A549 (cell line): ENCODE results near the gene ACBD4. TPM values are rescaled to one million over a fixed set of nuclear protein-coding genes. Genes with fewer than 3 reads are reported as not detected.

Experiments used
- ATAC-seq, 2 experiments: fragments of 200-7000 bp in 1 of 2; fragments of >200 bp in 1 of 2; cut with Nextera tagmentation in 1 of 2; cut with Tn5 transposase in 1 of 2; 3 replicates each; pipeline versions ENCODE4 v1.8.0 to v1.9.1; 2018 to 2020; ENCODE audit warnings: mild to moderate bottlenecking in 1 of 2, moderate library complexity in 1 of 2
- CTCF ChIA-PET: fragments of 300-600 bp; sonication (Branson Sonifier 250); formaldehyde crosslinking; extraction: SDS; loops from one replicate; lab custom pipeline; 2021; ENCODE audit warnings: antibody characterized with exemption, inconsistent platforms; lab: Yijun Ruan, JAX
- POLR2A ChIA-PET: fragments of 350-600 bp; formaldehyde crosslinking; extraction: SDS; loops from one replicate; lab custom pipeline; 2021; ENCODE audit warnings: antibody characterized with exemption, inconsistent platforms; lab: Yijun Ruan, JAX
- DNase-seq, 2 experiments: peaks; one replicate each; pipeline versions ENCODE4 v3.0.0 to v3.0.0-alpha.2; 2011 to 2016; ENCODE audit warnings: low read depth in 1 of 2, low spot score in 1 of 2
- FAIRE-seq: peaks from 2 replicates; lab custom pipeline; 2011; peaks lifted over from hg19 to GRCh38; lab: Jason Lieb, UNC
- H3K27ac ChIP-seq, 2 experiments: fragments of >200 bp; sonication (Bioruptor Twin); formaldehyde crosslinking; 3 replicates each; pipeline ENCODE4 v1.5.1; 2016 to 2017
- H3K4me1 ChIP-seq: fragments of >200 bp; sonication (Bioruptor Twin); formaldehyde crosslinking; 3 replicates; pipeline ENCODE4 v1.6.1; 2016
- H3K4me2 ChIP-seq: fragments of >200 bp; sonication (Bioruptor Twin); formaldehyde crosslinking; 3 replicates; pipeline ENCODE4 v1.6.1; 2016
- H3K4me3 ChIP-seq: fragments of >200 bp; sonication (Bioruptor Twin); formaldehyde crosslinking; 3 replicates; pipeline ENCODE4 v1.5.1; 2016
- H3K9me3 ChIP-seq: fragments of >200 bp; sonication (Bioruptor Twin); formaldehyde crosslinking; 3 replicates; pipeline ENCODE4 v1.6.1; 2016
- BHLHE40 ChIP-seq: IDR thresholded peaks from 2 replicates; pipeline ENCODE4 v1.6.1; 2012; ENCODE audit warnings: low read depth, low read length, inconsistent platforms
- CHD4 ChIP-seq: fragments of 200-600 bp; sonication (generic); IDR thresholded peaks from 2 replicates; pipeline ENCODE4 v1.6.1; 2016; ENCODE audit warnings: antibody characterized with exemption, mild to moderate bottlenecking, borderline replicate concordance
- FOXS1 ChIP-seq: fragments of 250-450 bp; sonication (Bioruptor Pico); IDR thresholded peaks from 2 replicates; pipeline ENCODE4 v1.5.0; 2020; ENCODE audit warnings: mild to moderate bottlenecking, moderate library complexity
- HMGXB4 ChIP-seq: fragments of 250-450 bp; sonication (Bioruptor Pico); IDR thresholded peaks from 2 replicates; pipeline ENCODE4 v1.5.0; 2021; ENCODE audit warnings: mild to moderate bottlenecking, moderate library complexity, borderline replicate concordance
- HOXB13 ChIP-seq: fragments of 250-450 bp; sonication (Bioruptor Pico); IDR thresholded peaks from 2 replicates; pipeline ENCODE4 v1.5.0; 2020; ENCODE audit warnings: low read depth, mild to moderate bottlenecking, moderate library complexity
- JUN ChIP-seq, 2 experiments: fragments of >200 bp; sonication (Bioruptor Twin); formaldehyde crosslinking; IDR thresholded peaks; 2 replicates in 1 of 2; 3 replicates in 1 of 2; pipeline ENCODE4 v1.6.1; 2016 to 2017
- KDM1A ChIP-seq: fragments of 200-600 bp; sonication (generic); IDR thresholded peaks from 2 replicates; pipeline ENCODE4 v1.6.1; 2016; ENCODE audit warnings: low read depth, mild to moderate bottlenecking
- KDM5A ChIP-seq: fragments of 200-600 bp; sonication (generic); IDR thresholded peaks from 2 replicates; pipeline ENCODE4 v1.6.1; 2016; ENCODE audit warnings: antibody characterized with exemption, mild to moderate bottlenecking
- NPAS2 ChIP-seq: fragments of 250-450 bp; sonication (Bioruptor Pico); IDR thresholded peaks from 2 replicates; pipeline ENCODE4 v1.8.0; 2022; ENCODE audit warnings: mild to moderate bottlenecking, moderate library complexity, borderline replicate concordance
- WGBS: methylation state at CpG from one replicate; pipeline ENCODE4 v1.1.6; 2017; ENCODE audit errors: missing lambda C conversion rate; 5-methylcytosine and 5-hydroxymethylcytosine counted together
- polyA plus RNA-seq, 4 experiments: library from polyadenylated mRNA; depleted of rRNA in 3 of 4; stranded (reverse); fragments of >200 nt; fragmentation: RNase III in 1 of 4; extraction: RNeasy Plus Mini Kit Qiagen cat#74134 plus additional on column Dnase treatment in 1 of 4; gene quantifications; 2 replicates in 3 of 4; 3 replicates in 1 of 4; pipeline ENCODE4 v1.2.3, GENCODE V29; 2011 to 2017
- TF ChIP-seq, protein P1 (sequence below): IDR thresholded peaks from 2 replicates; pipeline ENCODE4 v1.6.1; 2012; ENCODE audit warnings: low read depth, borderline replicate concordance
- TF ChIP-seq, protein P2 (sequence below): fragments of >200 bp; sonication (Bioruptor Twin); formaldehyde crosslinking; IDR thresholded peaks from 3 replicates; pipeline ENCODE4 v1.5.1; 2016

The ACBD4 gene
- polyA plus RNA-seq, 2 of the 4 experiments (the other 2 are of a cell fraction), result 11.4 to 13.7 TPM

DNA sequence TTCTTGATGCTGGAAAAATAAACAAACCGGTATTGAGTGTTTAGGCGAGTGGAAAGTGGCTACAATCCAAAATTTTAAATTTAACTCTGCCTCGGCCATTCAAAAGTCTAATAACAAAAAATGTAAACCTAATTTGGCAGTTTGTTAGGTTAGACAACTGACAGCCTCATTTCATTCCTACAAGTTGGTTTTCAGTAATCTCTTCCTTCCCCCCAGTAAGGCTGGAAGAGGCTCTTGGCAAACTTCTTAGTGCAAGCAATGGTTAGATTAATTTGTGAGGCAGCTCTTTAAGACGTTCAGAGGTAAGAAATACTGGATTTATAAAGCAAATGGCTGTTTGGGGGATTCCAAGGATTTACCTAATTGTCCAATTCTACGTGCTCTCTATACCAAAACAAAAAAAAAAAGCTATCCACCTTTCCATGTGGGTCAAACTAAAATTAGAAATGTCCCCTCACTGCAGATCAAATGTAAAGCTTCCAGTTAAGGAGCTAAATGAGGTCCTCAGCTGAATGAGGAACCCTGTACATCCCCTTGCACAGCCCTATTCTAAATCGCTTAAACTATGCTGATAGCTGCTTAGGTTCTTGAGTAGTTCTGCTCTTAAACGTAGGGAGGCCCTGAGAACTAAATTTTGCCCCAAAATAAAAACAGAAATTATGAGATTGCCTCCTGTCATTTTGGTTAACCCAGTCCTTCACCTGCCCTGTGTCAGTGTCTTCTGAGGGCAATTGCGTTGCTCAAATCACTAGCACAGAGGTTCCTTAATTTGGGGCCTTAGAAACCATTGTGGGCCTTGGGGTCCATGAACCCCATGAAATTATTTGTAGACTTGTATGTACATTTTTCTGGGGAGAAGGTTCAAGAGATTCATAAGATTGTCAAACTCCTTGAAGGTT lies 15.7 kb downstream of the ACBD4 start:
- CTCF ChIA-PET, result interaction anchor here (0.6 to 43.5 kb wide), 21 partner anchors 17 to 376 kb away, joined by 3 to 2147 read pairs (median 4); partner anchors contain the start of genes ACBD4, FMNL1, HEXIM2 and PLCD3
- no peaks in the 10 kb centered on the region for H3K9me3 ChIP-seq
- no peak for TF ChIP-seq KDM5A
- TF ChIP-seq HMGXB4 (CRISPR knock-in tag), result no peak
- no peak for TF ChIP-seq BHLHE40
- TF ChIP-seq JUN (IDR thresholded peaks at IDR 0.05), result peak in 1 of 2 experiments; percentile 3; a peak in 3 of 5 replicates
- TF ChIP-seq FOXS1 (CRISPR knock-in tag), result no peak
- 10% methylated on average over 8 of the region's 8 CpGs for WGBS
- H3K27ac ChIP-seq, result peak overlapping the region; percentile 74 to 92
- peaks cover 31% of the 10 kb centered on the region for H3K4me1 ChIP-seq
- ATAC-seq (no peak), DNase-seq (no peak), FAIRE-seq (no peak)
- peak overlapping the region; percentile 74 for H3K4me3 ChIP-seq
- peak overlapping the region; percentile 73 for H3K4me2 ChIP-seq
- POLR2A ChIA-PET, result interaction anchor here (0.6 to 7.5 kb wide), 12 partner anchors 9 to 251 kb away, joined by 3 to 404 read pairs (median 34); partner anchors contain the start of genes ACBD4, HEXIM2 and MAP3K14

- TF ChIP-seq HOXB13 (CRISPR knock-in tag) (no peak), CHD4 (no peak), KDM1A (no peak), NPAS2 (CRISPR knock-in tag) (no peak)
- TF ChIP-seq, protein P1, sequence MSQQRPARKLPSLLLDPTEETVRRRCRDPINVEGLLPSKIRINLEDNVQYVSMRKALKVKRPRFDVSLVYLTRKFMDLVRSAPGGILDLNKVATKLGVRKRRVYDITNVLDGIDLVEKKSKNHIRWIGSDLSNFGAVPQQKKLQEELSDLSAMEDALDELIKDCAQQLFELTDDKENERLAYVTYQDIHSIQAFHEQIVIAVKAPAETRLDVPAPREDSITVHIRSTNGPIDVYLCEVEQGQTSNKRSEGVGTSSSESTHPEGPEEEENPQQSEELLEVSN, result no peak
- ChIA-PET CTCF (interaction anchor here (0.7 to 43.5 kb wide), 7 partner anchors 13 to 697 kb away, joined by 3 to 2147 read pairs (median 9); partner anchors contain the start of genes ACBD4, FMNL1, HEXIM2 and PLCD3), POLR2A (interaction anchor here (0.6 to 1.8 kb wide), 5 partner anchors 13 to 74 kb away, joined by 5 to 18 read pairs (median 8); no protein-coding TSS in a partner anchor)
- no peak overlapping the region for H3K4me2 ChIP-seq
- DNase-seq, result no peak
- FAIRE-seq, result no peak
- H3K4me3 ChIP-seq, result no peak overlapping the region
- no peak for ATAC-seq
- peak overlapping the region; percentile 21 to 68; a peak in 4 of 6 replicates for H3K27ac ChIP-seq
- 86% methylated on average over 4 of the region's 4 CpGs for WGBS
- H3K4me1 ChIP-seq, result peaks cover 47% of the 10 kb centered on the region
- H3K9me3 ChIP-seq, result no peaks in the 10 kb centered on the region
Observed at GRCh38 chr17:45155029-45155428, 19.5 kb downstream of the ACBD4 start.

DNA sequence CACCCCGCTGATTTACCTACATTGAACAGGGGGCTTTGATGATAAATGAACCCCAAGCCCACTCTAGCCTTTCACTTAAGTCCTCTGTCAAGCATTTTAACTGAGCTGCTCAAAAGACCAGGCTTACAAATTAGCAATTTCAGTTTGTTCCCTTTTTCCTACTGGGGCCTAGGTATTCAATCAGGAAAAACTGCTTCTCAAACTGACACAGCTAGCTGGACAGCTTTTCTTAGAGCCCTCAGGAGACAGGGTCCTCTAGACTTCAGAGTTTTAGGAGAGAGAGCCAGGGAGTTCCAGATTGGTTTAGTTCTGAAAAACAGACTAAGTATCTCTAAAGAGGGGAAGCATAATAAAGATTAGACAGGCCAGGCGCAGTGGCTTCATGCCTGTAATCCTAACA lies 20.0 kb downstream of the ACBD4 start:
- Histone ChIP-seq H3K4me3 (no peak overlapping the region), H3K27ac (peak overlapping the region; percentile 21 to 68; a peak in 4 of 6 replicates), H3K4me2 (no peak overlapping the region), H3K9me3 (no peaks in the 10 kb centered on the region), H3K4me1 (peaks cover 48% of the 10 kb centered on the region)
- TF ChIP-seq, protein P2, sequence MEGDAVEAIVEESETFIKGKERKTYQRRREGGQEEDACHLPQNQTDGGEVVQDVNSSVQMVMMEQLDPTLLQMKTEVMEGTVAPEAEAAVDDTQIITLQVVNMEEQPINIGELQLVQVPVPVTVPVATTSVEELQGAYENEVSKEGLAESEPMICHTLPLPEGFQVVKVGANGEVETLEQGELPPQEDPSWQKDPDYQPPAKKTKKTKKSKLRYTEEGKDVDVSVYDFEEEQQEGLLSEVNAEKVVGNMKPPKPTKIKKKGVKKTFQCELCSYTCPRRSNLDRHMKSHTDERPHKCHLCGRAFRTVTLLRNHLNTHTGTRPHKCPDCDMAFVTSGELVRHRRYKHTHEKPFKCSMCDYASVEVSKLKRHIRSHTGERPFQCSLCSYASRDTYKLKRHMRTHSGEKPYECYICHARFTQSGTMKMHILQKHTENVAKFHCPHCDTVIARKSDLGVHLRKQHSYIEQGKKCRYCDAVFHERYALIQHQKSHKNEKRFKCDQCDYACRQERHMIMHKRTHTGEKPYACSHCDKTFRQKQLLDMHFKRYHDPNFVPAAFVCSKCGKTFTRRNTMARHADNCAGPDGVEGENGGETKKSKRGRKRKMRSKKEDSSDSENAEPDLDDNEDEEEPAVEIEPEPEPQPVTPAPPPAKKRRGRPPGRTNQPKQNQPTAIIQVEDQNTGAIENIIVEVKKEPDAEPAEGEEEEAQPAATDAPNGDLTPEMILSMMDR, result no peak
- FAIRE-seq (no peak), ATAC-seq (no peak), DNase-seq (no peak)
- ChIA-PET POLR2A (interaction anchor here (0.6 to 1.8 kb wide), 5 partner anchors 13 to 74 kb away, joined by 5 to 18 read pairs (median 8); no protein-coding TSS in a partner anchor), CTCF (interaction anchor here (1.1 to 43.5 kb wide), 6 partner anchors 13 to 697 kb away, joined by 3 to 2147 read pairs (median 274); partner anchors contain the start of genes ACBD4, FMNL1, HEXIM2 and PLCD3)
- WGBS, result 89% methylated on average over 2 of the region's 2 CpGs
